Endothelial cell of umbilical vein (primary cell): Measurements from ENCODE around the gene PGS1. TPM values are rescaled to one million over a fixed set of nuclear protein-coding genes. Genes with fewer than 3 reads are reported as not detected.

Experiments
- BruUV-seq: library from RNA; stranded (reverse); fragments of 400-500 nt; replicated peaks from 2 replicates; lab custom pipeline; 2021; lab: Mats Ljungman, UMichigan
- CTCF ChIA-PET: fragments of 300-600, 350-600 bp; sonication (Branson Sonifier 250); formaldehyde crosslinking; loops from one replicate; lab custom pipeline; 2021; ENCODE audit warnings: antibody characterized with exemption, inconsistent platforms; lab: Charles Lee
- POLR2A ChIA-PET: fragments of 300-600, 350-600 bp; sonication (Branson Sonifier 250); formaldehyde crosslinking; loops from one replicate; lab custom pipeline; 2021; ENCODE audit warnings: antibody characterized with exemption, inconsistent platforms; lab: Charles Lee
- DNase-seq: peaks from one replicate; pipeline ENCODE4 v3.0.0-alpha.2; 2011; ENCODE audit warnings: low read depth, low spot score
- FAIRE-seq: peaks from 2 replicates; lab custom pipeline; 2011; peaks lifted over from hg19 to GRCh38; lab: Jason Lieb, UNC
- H2AFZ ChIP-seq: 2 replicates; pipeline ENCODE4 v1.6.0; 2012; ENCODE audit warnings: low read depth, low read length, control low read depth, inconsistent platforms
- H3K27ac ChIP-seq: 2 replicates; pipeline ENCODE4 v1.5.1; 2011; ENCODE audit warnings: low read depth, mild to moderate bottlenecking, control low read depth, low read length, moderate library complexity; ENCODE audit not compliant: insufficient read depth
- H3K27me3 ChIP-seq, 2 experiments: 2 replicates each; pipeline versions ENCODE4 v1.6.0 to v1.6.1; 2011; ENCODE audit warnings: low read length in 2 of 2, mixed read lengths in 1 of 2; ENCODE audit not compliant: control insufficient read depth in 2 of 2, insufficient read depth in 2 of 2
- H3K36me3 ChIP-seq, 2 experiments: 2 replicates in 1 of 2; 3 replicates in 1 of 2; pipeline ENCODE4 v1.5.1; 2011; ENCODE audit warnings: low read length in 2 of 2, mild to moderate bottlenecking in 1 of 2, moderate library complexity in 1 of 2; ENCODE audit not compliant: control insufficient read depth in 2 of 2, insufficient read depth in 2 of 2; ENCODE audit errors: extremely low read depth in 1 of 2
- H3K4me1 ChIP-seq: 3 replicates; pipeline ENCODE4 v1.5.1; 2011; ENCODE audit warnings: mild to moderate bottlenecking, low read length; ENCODE audit not compliant: control insufficient read depth, insufficient read depth; ENCODE audit errors: extremely low read depth
- H3K4me2 ChIP-seq: 2 replicates; pipeline ENCODE4 v1.6.1; 2011; ENCODE audit warnings: low read length, control low read depth, mixed read lengths; ENCODE audit not compliant: insufficient read depth
- H3K4me3 ChIP-seq, 3 experiments: fragments of 200-600 bp in 1 of 3; sonication (generic), shearing (Covaris generic) in 1 of 3; replicated peaks in 1 of 3; 2 replicates each; pipeline ENCODE4 v1.5.1; 2011 to 2016; ENCODE audit warnings: control low read depth in 3 of 3, low read length in 3 of 3, mild to moderate bottlenecking in 2 of 3, inconsistent platforms in 1 of 3, low read depth in 1 of 3, moderate library complexity in 1 of 3; ENCODE audit not compliant: insufficient read depth in 1 of 3
- H3K79me2 ChIP-seq: 2 replicates; pipeline ENCODE4 v1.6.0; 2012; ENCODE audit warnings: low read length, inconsistent platforms; ENCODE audit not compliant: control insufficient read depth, insufficient read depth
- H3K9ac ChIP-seq: replicated peaks from 2 replicates; pipeline ENCODE3; 2011; ENCODE audit warnings: low read length, control low read depth; ENCODE audit not compliant: insufficient read depth; ENCODE audit errors: extremely low read depth
- H3K9me1 ChIP-seq: replicated peaks from 3 replicates; pipeline ENCODE4 v1.6.0; 2011; ENCODE audit warnings: mild to moderate bottlenecking, low read length; ENCODE audit not compliant: control insufficient read depth, insufficient read depth; ENCODE audit errors: extremely low read depth
- H3K9me3 ChIP-seq: replicated peaks from 2 replicates; pipeline ENCODE4 v1.5.1; 2012; ENCODE audit warnings: low read length, inconsistent platforms; ENCODE audit not compliant: control insufficient read depth, insufficient read depth
- H4K20me1 ChIP-seq: replicated peaks from 2 replicates; pipeline ENCODE3; 2011; ENCODE audit warnings: mild to moderate bottlenecking, low read length; ENCODE audit not compliant: control insufficient read depth, insufficient read depth; ENCODE audit errors: extremely low read depth
- CTCF ChIP-seq, 2 donors: IDR thresholded peaks; 1 replicate in 1 of 2; 2 replicates in 1 of 2; pipeline ENCODE4 v1.5.1; 2011; ENCODE audit warnings: low read length in 2 of 2, mild to moderate bottlenecking in 2 of 2, moderate library complexity in 2 of 2, control low read depth in 1 of 2, inconsistent platforms in 1 of 2, low read depth in 1 of 2; ENCODE audit not compliant: insufficient read depth in 1 of 2; ENCODE audit errors: extremely low read depth in 1 of 2
- EZH2 ChIP-seq: IDR thresholded peaks from 2 replicates; pipeline ENCODE4 v1.6.1; 2012; ENCODE audit warnings: borderline replicate concordance, low read depth, mild to moderate bottlenecking, moderate library complexity, low read length, inconsistent platforms; ENCODE audit not compliant: severe bottlenecking
- FOS ChIP-seq: IDR thresholded peaks from 2 replicates; pipeline ENCODE4 v1.6.1; 2011; ENCODE audit warnings: mild to moderate bottlenecking, low read length, moderate library complexity, borderline replicate concordance; ENCODE audit not compliant: insufficient read depth
- GATA2 ChIP-seq: IDR thresholded peaks from 2 replicates; pipeline ENCODE4 v1.7.0; 2011; ENCODE audit warnings: low read depth, mild to moderate bottlenecking, moderate library complexity, mixed read lengths, low read length; ENCODE audit not compliant: insufficient read length, insufficient read depth
- JUN ChIP-seq: IDR thresholded peaks from 2 replicates; pipeline ENCODE4 v1.6.1; 2011; ENCODE audit warnings: borderline replicate concordance, low read depth; ENCODE audit not compliant: insufficient read length, insufficient read depth
- MAX ChIP-seq: IDR thresholded peaks from 2 replicates; pipeline ENCODE4 v1.6.1; 2011; ENCODE audit not compliant: insufficient read depth, insufficient read length
- MYC ChIP-seq: IDR thresholded peaks from one replicate; pipeline ENCODE4 v1.6.1; 2011; ENCODE audit warnings: mild to moderate bottlenecking, low read depth, low read length
- POLR2A ChIP-seq: IDR thresholded peaks from 2 replicates; pipeline ENCODE4 v1.6.1; 2012; ENCODE audit warnings: low read depth, mild to moderate bottlenecking, control low read depth, low read length
- POLR2AphosphoS5 ChIP-seq: IDR thresholded peaks from 2 replicates; pipeline ENCODE4 v1.6.1; 2012; ENCODE audit warnings: low read depth, mild to moderate bottlenecking, control low read depth, low read length, moderate library complexity; ENCODE audit not compliant: insufficient read depth
- dilution Hi-C: fragments of 300-500 bp; cut with MboI; formaldehyde crosslinking; loops from one replicate; pipeline ENCODE4 v1.15.0; 2019; ENCODE audit warnings: low sequenced_read_pairs; ENCODE audit not compliant: extremely low pct_ligation_motif_present
- intact Hi-C: fragments of 100-400 bp; cut with micrococcal nuclease; formaldehyde crosslinking; loops from one replicate; pipeline ENCODE4 v1.10.0; 2022
- polyA plus RNA-seq, 4 experiments: library from polyadenylated mRNA; depleted of rRNA in 3 of 4; stranded (reverse) in 3 of 4; unstranded in 1 of 4; fragments of >200 nt; gene quantifications; 2 replicates each; pipeline versions ENCODE4 v1.2.1 to v1.2.3, GENCODE V29; 2011 to 2012; ENCODE audit warnings: missing spikeins in 1 of 4
- total RNA-seq: library from RNA; stranded (reverse); gene quantifications from 2 replicates; pipeline ENCODE4 v1.2.3, GENCODE V29; 2021

PGS1 gene
- total and polyA plus RNA-seq, 2 donors (not counting 3 experiments of a cell fraction or from before 2014, with no cell fraction given): 50.8 to 66.0 TPM

GRCh38 chr17:78430892-78431691 is 52.6 kb downstream of the PGS1 start:
- no peak for FAIRE-seq
- no peaks in the 10 kb centered on the region for H3K79me2 ChIP-seq
- BruUV-seq: no TSS peak

More at GRCh38 chr17:78430892-78431691, 52.6 kb downstream of the PGS1 start:
- Histone ChIP-seq H3K4me3 (no peak overlapping the region), H3K9ac (no peak overlapping the region), H3K9me1 (no peaks in the 10 kb centered on the region), H3K36me3 (peaks cover 0 to 19% of the 10 kb centered on the region in 2 experiments), H3K27ac (no peak overlapping the region), H2AFZ (no peak overlapping the region), H3K4me2 (no peak overlapping the region), H3K9me3 (no peaks in the 10 kb centered on the region), H3K27me3 (no peaks in the 10 kb centered on the region), H4K20me1 (no peaks in the 10 kb centered on the region), H3K4me1 (no peaks in the 10 kb centered on the region)
- intact Hi-C loops: no loop called here
- ChIA-PET CTCF (interaction anchor here (0.6 kb wide), 1 partner anchor 9 kb away, joined by 3 read pairs; no protein-coding TSS in a partner anchor), POLR2A (no interaction called here)
- dilution Hi-C loops: no loop called here
- no peak for DNase-seq
- TF ChIP-seq POLR2AphosphoS5 (no peak), FOS (no peak), CTCF (IDR thresholded peaks at IDR 0.05; ENCODE audit: extremely low read depth in 1 of 2, insufficient read depth in 1 of 2, low read depth in 1 of 2, low read length in 2 of 2) (no peak), EZH2 (no peak), JUN (no peak), POLR2A (no peak), MAX (no peak), MYC (no peak), GATA2 (no peak)
